HG03460 (cell line): ENCODE data around the gene PSMB3.
"Not testable (repeated sequence)": the region's sequence is repeated elsewhere in the genome, so short reads cannot be mapped to it uniquely, and the experiment has no call there.

Experiments
- ATAC-seq: cut with Tn5 transposase; IDR thresholded peaks from one replicate; pipeline ENCODE4 v1.9.1; 2021; ENCODE audit not compliant: unreplicated experiment

PSMB3 gene

DNA sequence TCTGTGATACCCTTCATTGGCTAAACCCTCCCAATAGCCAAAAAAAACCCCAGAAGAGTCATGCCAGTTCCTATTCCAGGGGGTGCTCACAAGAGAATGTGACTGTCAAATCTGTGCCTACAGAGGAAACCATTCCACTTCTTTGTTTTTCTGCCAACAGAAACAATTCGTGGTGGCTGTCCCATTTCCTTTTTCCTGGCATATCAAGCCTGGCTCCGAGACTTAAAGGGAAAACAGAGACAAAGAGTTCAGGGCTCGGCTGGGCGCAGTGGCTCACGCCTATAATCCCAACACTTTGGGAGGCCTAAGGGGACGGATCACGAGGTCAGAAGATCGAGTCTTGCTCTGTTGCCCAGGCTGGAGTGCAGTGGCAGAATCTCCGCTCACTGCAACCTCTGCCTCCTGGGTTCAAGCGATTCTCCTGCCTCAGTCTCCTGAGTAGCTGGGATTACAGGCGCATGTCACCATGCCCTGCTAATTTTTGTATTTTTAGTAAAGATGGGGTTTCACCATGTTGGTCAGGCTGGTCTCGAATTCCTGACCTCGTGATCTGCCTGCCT is 37.7 kb downstream of the PSMB3 start:
- ATAC-seq: not testable (repeated sequence)

DNA sequence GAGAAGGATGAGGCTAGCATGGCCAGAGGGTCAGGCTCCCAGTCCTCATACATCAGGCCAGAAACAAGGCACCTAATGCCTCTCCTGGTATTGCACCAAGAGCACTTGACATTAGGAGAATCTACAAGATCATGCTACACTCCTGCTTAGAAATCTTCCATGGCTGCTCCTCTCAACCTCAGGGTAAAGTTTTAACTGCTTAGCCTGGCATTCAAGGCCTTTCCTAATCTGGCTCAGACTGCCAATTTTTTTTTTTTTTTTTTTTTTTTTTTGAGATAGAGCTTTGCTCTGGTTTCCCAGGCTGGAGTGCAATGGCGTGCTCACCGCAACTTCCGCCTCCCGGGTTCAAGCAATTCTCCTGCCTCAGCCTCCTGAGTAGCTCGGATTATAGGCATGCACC is 38.6 kb downstream of the PSMB3 start:
- ATAC-seq: no peak

DNA sequence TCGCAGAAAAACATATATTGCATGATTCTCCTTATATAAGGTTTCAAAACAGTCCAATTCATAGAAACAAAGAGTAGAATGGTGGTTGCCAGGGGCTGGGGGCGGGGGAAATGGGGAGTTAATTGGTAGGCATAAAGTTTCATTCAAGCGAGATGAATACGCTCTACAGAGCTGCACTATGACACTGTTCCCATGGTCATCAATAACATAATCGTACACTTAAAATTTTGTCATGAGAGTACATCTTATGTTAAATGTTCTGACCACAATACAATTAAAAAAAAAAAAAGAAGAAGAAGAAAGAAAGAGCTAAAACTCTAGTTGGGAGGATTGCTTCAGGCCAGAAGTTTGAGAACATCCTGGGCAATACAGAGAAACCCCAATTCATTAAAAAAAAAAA is 41.7 kb downstream of the PSMB3 start:
- no peak for ATAC-seq

DNA sequence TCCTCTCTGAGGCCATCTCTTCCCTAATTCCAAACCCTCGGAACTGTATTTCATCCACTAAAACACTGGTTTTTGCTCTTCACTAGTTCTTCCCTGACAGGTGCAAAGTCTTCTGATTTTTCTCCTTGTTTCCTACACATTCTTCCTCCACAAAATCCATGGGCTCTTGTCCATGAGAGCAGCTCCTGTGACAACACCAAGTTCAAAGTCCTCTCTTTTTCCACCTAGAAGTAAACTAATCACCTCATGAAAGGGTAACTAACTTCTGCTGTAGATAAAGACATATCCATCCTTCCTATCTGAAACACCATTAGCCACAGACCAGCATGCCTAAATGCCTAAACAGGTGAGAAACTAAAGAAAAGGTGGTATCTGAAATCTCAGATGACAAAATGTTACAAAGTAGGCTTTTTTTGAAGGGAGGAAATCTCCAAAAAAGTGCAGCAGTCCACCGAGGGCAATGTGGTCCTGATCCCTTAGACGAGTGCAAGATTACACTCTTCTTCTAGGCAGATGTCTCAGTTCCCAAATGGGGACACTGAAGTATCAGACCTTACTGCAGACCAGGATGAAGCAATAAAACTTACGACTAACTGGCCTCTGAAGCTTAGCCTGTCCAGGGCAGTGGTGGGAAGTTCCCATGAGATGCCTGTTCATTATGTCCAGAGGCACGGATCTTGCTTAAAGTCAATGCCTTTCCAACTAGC is 44.1 kb downstream of the PSMB3 start:
- no peak for ATAC-seq

DNA sequence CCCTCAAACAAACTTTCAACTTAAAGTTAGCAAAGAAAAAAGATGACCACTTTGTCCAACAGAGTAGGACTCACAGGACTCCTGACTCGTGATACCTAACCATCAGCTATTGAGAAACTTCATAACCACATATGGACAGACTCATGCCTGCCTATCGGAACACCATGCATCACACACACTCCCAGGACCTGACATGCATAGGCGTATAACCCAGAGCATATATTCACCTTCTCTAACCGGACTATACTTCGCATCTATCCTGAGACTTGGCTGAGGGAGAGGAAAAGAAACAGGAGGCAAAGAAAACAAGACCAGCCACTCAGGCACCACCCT is 44.6 kb downstream of the PSMB3 start:
- ATAC-seq: no peak

DNA sequence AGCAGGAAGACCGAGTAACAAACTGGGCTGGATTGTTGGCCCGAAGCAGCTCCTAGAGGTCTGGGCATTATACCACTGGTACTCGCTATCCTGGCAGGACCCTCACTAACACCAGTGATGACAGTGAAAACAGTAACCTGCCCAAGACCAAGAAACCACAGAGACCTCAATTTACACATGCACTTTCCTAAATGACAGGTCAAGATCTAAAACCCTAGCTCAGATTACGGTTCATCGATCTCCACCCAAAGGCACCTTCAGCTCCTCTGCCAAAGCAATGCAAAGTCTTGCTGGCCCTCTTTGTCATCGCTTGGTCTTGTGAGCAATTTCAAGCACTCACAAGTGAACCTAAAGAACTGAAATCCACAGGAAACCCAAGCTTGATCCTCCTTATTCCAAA is 45.3 kb downstream of the PSMB3 start:
- no peak for ATAC-seq

DNA sequence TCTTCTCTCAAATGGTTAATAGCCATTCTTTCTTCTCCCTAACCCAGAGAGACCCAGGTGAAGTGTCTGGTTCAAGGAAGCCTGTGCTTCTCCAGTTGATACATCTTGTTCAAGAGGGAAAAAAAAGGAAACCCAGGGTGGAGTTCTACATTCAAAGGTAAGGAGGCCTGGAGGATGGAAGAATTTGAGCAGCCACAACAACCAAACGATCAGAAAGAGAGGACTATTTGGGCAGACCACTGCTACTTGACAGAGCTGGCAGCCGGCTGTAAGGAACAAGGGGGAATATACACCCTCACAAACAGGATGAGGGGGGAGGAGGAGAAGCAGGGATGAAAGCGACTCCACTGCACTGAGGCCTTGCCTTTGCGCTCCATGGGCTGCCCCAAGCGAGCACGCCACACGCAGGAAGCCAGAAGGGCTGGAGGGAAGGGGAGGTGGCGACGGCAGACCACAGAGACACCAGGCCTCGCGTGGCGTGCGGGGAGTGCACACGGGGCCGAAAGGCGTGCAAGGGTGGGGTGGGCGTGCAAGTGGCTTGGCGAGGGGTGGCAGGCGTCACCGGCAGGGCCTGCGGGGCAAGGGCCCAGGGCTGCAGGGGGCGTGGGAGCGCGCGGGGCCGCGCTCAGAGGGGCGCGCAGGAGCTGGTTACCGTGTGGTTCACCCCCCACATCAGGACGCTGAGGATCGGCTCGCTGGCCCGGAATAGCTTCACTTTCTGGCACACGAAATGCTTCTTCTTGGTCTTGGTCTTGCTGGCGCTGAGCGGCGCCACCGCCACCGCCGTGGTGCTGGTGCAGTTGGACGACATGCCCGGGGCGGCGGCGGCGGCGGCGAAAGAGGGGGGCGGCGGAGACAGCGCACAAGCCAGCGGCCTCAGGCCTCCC is 46.3 kb downstream of the PSMB3 start:
- peak; percentile 28 for ATAC-seq

DNA sequence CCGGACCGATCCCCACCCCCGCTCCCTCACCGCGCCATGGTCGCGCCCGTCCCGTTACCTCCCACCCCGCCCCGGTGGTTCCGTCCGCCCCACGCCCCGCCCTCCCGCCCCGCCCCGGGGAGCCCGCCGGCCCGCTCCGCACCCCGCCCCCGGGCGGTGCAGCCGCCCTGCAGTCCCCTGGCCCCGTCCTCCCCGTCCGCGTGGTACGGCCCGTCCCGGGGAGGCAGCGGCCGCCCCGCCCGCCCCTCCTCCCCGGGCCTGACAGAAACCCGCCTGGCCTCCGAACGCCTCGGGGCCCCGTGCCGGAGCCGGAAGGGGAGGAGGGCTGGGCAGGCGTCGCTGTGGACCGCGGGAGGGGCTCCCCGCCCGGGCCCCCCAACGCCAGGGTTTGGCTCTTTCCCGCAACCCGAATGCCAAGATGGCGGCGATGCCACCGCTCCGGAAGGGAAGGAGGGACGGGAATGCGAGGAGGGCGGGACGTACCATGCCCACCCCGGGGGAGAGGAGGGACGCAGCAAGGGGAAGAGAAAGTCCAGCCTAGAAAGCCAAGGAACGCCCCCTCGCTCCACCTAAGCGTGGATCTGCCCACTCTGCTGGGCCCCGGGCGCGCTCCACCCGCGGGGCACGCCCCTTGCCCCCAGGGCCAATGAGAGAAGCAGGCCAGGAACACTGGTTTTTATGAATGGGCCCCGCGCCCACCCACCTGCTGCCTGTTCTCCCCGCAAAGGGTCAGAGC is 47.1 kb downstream of the PSMB3 start, which contains the start of gene PIP4K2B:
Gene PIP4K2B, minus strand, starts transcription at position 56 of the 736 bp plus-strand sequence. CDS start 132 bp downstream, outside the sequence.
- peak; percentile 73 for ATAC-seq

DNA sequence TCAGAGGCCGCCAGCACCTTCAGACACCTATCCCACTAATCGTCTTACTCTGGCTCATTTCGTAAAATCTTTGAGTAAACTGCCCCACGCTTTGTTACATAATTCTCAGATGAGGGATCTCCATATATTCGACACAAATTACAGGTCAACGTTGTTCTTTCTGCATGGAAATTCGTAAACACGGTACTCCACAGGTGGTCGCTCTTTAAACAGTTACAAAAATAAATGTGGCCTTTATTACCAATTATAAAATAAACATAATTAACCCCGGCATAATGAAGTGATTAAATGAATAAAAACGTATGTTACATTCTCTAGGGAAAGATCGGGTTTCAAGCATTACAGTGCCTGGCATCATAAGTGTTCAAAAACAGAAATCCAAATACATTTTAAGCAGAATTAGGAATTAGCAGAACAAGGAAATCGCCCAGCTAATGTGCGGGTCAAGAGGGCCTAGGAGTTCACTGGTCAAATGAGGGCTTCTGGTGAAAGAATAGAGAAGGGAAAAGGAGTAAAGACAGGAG is 47.8 kb downstream of the PSMB3 start:
- no peak for ATAC-seq

DNA sequence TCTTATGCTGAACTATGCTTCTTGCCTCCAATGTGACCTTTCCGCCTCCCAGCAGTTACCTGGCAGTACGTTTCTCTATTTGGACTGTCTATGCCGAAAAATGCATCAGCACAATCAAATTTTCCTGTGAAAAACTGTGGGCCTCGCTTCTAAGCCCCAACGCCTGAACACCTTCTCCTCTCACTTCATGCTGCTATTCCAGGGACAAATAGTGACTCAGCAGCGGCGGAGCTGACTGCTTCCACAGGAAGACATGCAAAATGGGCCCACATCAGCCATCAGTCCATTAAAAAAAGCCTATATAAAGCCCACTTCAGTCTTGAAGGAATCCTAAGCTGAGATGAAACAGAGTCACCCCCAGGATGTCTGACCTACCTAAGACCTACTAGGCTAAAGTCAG is 57.3 kb downstream of the PSMB3 start:
- ATAC-seq: no peak
